HG03066 (cell line): ENCODE measurements around the gene ADGRF5.

Experiments used
- ATAC-seq: cut with Tn5 transposase; IDR thresholded peaks from one replicate; pipeline ENCODE4 v1.9.1; 2021; ENCODE audit warnings: low read depth; ENCODE audit not compliant: unreplicated experiment

ADGRF5 gene

GRCh38 chr6:46921731-46922130 is at the start of gene ADGRF5:
Gene ADGRF5 (minus strand): TSS chr6:46921938. CDS start chr6:46906762, 15,176 bp downstream.
- ATAC-seq, result no peak

- ATAC-seq, result no peak
Observed at GRCh38 chr6:46969206-46969605, 47.5 kb upstream of the ADGRF5 start.

- no peak for ATAC-seq
Observed at GRCh38 chr6:46967826-46968349, 46.1 kb upstream of the ADGRF5 start.

- no peak for ATAC-seq
Observed at GRCh38 chr6:46964716-46965519, 43.2 kb upstream of the ADGRF5 start.

GRCh38 chr6:46963626-46964025 is 41.9 kb upstream of the ADGRF5 start:
- no peak for ATAC-seq

GRCh38 chr6:46963039-46963438 is 41.3 kb upstream of the ADGRF5 start:
- no peak for ATAC-seq

- no peak for ATAC-seq
Observed at GRCh38 chr6:46961711-46962110, 40.0 kb upstream of the ADGRF5 start.

- no peak for ATAC-seq
Observed at GRCh38 chr6:46961232-46961631, 39.5 kb upstream of the ADGRF5 start.

- no peak for ATAC-seq
Observed at GRCh38 chr6:46959419-46959818, 37.7 kb upstream of the ADGRF5 start.

GRCh38 chr6:46956409-46956808 is 34.7 kb upstream of the ADGRF5 start:
- no peak for ATAC-seq

- ATAC-seq, result no peak
Observed at GRCh38 chr6:46954837-46955451, 33.2 kb upstream of the ADGRF5 start.

- no peak for ATAC-seq
Observed at GRCh38 chr6:46953921-46954320, 32.2 kb upstream of the ADGRF5 start.

GRCh38 chr6:46949632-46950280 is 28.0 kb upstream of the ADGRF5 start:
- ATAC-seq, result no peak

- ATAC-seq, result no peak
Observed at GRCh38 chr6:46948699-46949098, 27.0 kb upstream of the ADGRF5 start.

- no peak for ATAC-seq
Observed at GRCh38 chr6:46947497-46947896, 25.8 kb upstream of the ADGRF5 start.

- ATAC-seq, result no peak
Observed at GRCh38 chr6:46940433-46941226, 18.9 kb upstream of the ADGRF5 start.

- ATAC-seq, result no peak
Observed at GRCh38 chr6:46937642-46938041, 15.9 kb upstream of the ADGRF5 start.

GRCh38 chr6:46935687-46936086 is 13.9 kb upstream of the ADGRF5 start:
- no peak for ATAC-seq

- ATAC-seq, result no peak
Observed at GRCh38 chr6:46933751-46934150, 12.0 kb upstream of the ADGRF5 start.

- no peak for ATAC-seq
Observed at GRCh38 chr6:46932526-46933319, 11.0 kb upstream of the ADGRF5 start.
